Measurements from ENCODE around the gene RGS13. TPM values are rescaled to one million over a fixed set of nuclear protein-coding genes. Genes with fewer than 3 reads are reported as not detected.
"Not testable (repeated sequence)": the region's sequence is repeated elsewhere in the genome, so short reads cannot be mapped to it uniquely, and the experiment has no call there.

Gene RGS13
- total and polyA plus RNA-seq, 10 donors, result 0.09 to 13.3 (median 0.43) TPM; not detected in 1

DNA sequence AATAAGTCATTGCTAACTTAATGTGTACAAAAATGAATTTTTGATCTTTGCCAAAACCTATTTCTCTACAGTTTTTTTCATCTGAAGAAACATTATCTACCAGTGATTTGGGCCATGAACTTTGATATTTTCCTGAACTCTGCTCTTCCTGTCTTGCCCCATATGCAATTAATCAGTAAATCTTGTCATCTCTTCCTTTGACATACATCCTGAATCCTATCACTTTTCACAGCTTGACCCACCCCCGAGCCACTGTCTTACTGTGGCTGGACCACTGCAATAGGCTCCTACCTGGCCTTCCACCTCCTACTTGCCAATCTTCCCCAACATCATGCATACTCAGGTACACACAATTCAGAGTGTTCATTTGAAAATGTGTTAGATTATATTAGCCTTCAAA is 46.4 kb downstream of the RGS13 start:
- Histone ChIP-seq H3K36me3 (no peaks in the 10 kb centered on the region), H3K27ac (no peak overlapping the region), H3K27me3 (replicated peaks in 1 of 7) (no peaks in the 10 kb centered on the region), H3K4me1 (no peaks in the 10 kb centered on the region), H3K9me3 (peaks cover 0 to 15% (median 8%) of the 10 kb centered on the region in 8 donors), H3K4me3 (no peak overlapping the region)
- intact Hi-C loops (cut with DNase I; ENCODE audit: low total_unique reads), result no loop called here
- WGBS, 5 donors, result 50 to 89% (median 73%) methylated on average over 1 of the region's 1 CpG
- no peak for DNase-seq
- TF ChIP-seq, protein P1, sequence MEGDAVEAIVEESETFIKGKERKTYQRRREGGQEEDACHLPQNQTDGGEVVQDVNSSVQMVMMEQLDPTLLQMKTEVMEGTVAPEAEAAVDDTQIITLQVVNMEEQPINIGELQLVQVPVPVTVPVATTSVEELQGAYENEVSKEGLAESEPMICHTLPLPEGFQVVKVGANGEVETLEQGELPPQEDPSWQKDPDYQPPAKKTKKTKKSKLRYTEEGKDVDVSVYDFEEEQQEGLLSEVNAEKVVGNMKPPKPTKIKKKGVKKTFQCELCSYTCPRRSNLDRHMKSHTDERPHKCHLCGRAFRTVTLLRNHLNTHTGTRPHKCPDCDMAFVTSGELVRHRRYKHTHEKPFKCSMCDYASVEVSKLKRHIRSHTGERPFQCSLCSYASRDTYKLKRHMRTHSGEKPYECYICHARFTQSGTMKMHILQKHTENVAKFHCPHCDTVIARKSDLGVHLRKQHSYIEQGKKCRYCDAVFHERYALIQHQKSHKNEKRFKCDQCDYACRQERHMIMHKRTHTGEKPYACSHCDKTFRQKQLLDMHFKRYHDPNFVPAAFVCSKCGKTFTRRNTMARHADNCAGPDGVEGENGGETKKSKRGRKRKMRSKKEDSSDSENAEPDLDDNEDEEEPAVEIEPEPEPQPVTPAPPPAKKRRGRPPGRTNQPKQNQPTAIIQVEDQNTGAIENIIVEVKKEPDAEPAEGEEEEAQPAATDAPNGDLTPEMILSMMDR (IDR thresholded peaks at IDR 0.05 in 8 of 11, conservative IDR thresholded peaks at IDR 0.05 in 3 of 11), result no peak
- TF ChIP-seq POLR2A (IDR thresholded peaks at IDR 0.05), result no peak
- TF ChIP-seq POLR2AphosphoS5 (IDR thresholded peaks at IDR 0.05), result no peak

DNA sequence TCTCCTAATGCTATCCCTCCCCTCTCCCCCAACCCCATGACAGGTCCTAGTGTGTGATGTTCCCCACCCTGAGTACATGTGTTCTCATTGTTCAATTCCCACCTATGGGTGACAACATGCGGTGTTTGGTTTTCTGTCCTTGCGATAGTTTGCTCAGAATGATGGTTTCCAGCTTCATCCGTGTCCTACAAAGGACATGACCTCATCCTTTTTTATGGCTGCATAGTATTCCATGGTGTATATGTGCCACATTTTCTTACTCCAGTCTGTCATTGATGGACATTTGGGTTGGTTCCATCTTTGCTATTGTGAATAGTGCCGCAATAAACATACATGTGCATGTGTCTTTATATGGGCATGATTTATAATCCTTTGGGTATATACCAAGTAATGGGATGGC is 47.1 kb downstream of the RGS13 start:
- peaks cover 0 to 15% (median 8%) of the 10 kb centered on the region in 8 donors for H3K9me3 ChIP-seq
- H3K4me1 ChIP-seq; H3K36me3 ChIP-seq; H3K27me3 ChIP-seq (replicated peaks in 1 of 7); H3K4me3 ChIP-seq; intact Hi-C loops (cut with DNase I; ENCODE audit: low total_unique reads); H3K27ac ChIP-seq; DNase-seq: not testable (repeated sequence)
- 96 to 98% (median 97%) methylated on average over 4 of the region's 4 CpGs for WGBS, 5 donors

DNA sequence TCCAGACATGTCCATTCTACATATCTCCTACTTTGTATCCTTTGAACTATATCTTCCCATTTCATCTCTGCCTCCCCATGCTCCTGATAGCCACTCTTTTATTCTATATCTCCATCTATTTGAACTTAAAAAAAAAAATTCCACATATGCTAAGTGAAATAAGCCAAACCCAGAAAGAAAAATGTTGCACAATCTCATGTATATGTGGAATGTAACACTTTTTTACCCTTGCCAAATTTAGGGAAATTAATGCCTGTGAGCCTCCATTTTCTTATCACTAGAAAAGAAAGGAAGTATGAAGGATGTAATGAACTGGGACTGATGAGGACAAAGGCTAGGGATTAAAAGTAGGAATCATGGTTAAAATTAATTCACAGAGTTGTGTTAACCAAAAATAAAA is 53.5 kb downstream of the RGS13 start:
- DNase-seq, result no peak
- Histone ChIP-seq H3K36me3 (no peaks in the 10 kb centered on the region), H3K4me3 (no peak overlapping the region), H3K4me1 (no peaks in the 10 kb centered on the region), H3K9me3 (peaks cover 0 to 19% (median under 1%) of the 10 kb centered on the region in 8 donors), H3K27me3 (replicated peaks in 1 of 7) (no peaks in the 10 kb centered on the region), H3K27ac (no peak overlapping the region)
- TF ChIP-seq POLR2AphosphoS5 (IDR thresholded peaks at IDR 0.05) (no peak), POLR2A (IDR thresholded peaks at IDR 0.05) (no peak)
- TF ChIP-seq, protein P1 (IDR thresholded peaks at IDR 0.05 in 8 of 11, conservative IDR thresholded peaks at IDR 0.05 in 3 of 11), result no peak
- intact Hi-C loops (cut with DNase I; ENCODE audit: low total_unique reads), result no loop called here

DNA sequence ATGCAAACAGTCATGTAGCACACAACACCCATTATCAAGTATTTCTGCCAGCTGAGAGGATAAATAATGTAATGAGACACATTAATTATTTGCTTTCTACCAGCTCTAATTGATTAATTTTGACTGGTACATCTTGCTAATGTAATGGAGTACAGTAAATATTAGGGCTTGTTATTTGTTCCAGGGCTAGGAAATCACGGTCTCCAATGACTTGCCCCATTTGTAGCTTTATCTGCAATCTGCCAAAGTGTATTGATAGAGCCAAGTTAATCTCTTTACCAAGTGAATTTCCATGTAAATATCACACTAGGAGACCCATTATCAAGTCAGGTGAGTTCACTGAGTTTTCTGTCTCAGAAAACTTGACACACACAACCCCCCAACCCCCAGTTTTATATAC is 55.1 kb downstream of the RGS13 start:
- H3K27ac ChIP-seq, result no peak overlapping the region
- 75 to 88% (median 84%) methylated on average over 1 of the region's 1 CpG for WGBS, 5 donors

More for the DNA sequence above, 55.1 kb downstream of the RGS13 start:
- TF ChIP-seq POLR2A (IDR thresholded peaks at IDR 0.05) (no peak), POLR2AphosphoS5 (IDR thresholded peaks at IDR 0.05) (no peak)
- TF ChIP-seq, protein P1 (IDR thresholded peaks at IDR 0.05 in 8 of 11, conservative IDR thresholded peaks at IDR 0.05 in 3 of 11), result no peak
- Histone ChIP-seq H3K9me3 (peaks cover 0 to 18% (median 0%) of the 10 kb centered on the region in 8 donors), H3K27me3 (replicated peaks in 1 of 7) (no peaks in the 10 kb centered on the region), H3K4me1 (no peaks in the 10 kb centered on the region), H3K4me3 (no peak overlapping the region), H3K36me3 (no peaks in the 10 kb centered on the region)
- intact Hi-C loops (cut with DNase I; ENCODE audit: low total_unique reads), result no loop called here
- no peak for DNase-seq
